OCI-LY1 (cell line): ENCODE measurements around the gene FAM222B.
"Not testable (repeated sequence)": the region's sequence is repeated elsewhere in the genome, so short reads cannot be mapped to it uniquely, and the experiment has no call there.

ENCODE experiments used
- H2AFZ ChIP-seq: fragments of 200-600 bp; sonication (generic), shearing (Covaris generic); 2 replicates; pipeline ENCODE4 v1.6.0; 2014; ENCODE audit warnings: antibody characterized with exemption, mild to moderate bottlenecking, low read length
- H3F3A ChIP-seq: fragments of 200-600 bp; sonication (generic), shearing (Covaris generic); 2 replicates; pipeline ENCODE4 v1.6.0; 2014; ENCODE audit warnings: mild to moderate bottlenecking, antibody characterized with exemption, low read length, moderate library complexity; ENCODE audit not compliant: insufficient read depth
- H3K27ac ChIP-seq: fragments of 200-600 bp; sonication (generic); 2 replicates; pipeline ENCODE4 v1.5.1; 2014; ENCODE audit warnings: low read length, mixed run types, mild to moderate bottlenecking, low read depth; ENCODE audit not compliant: poor library complexity, severe bottlenecking
- H3K27me3 ChIP-seq: fragments of 200-600 bp; sonication (generic); 2 replicates; pipeline ENCODE4 v1.6.0; 2014; ENCODE audit warnings: antibody characterized with exemption, mild to moderate bottlenecking, low read length, moderate library complexity; ENCODE audit not compliant: insufficient read depth
- H3K36me3 ChIP-seq: fragments of 200-600 bp; sonication (generic); 2 replicates; pipeline ENCODE4 v1.6.1; 2014; ENCODE audit warnings: mild to moderate bottlenecking, antibody characterized with exemption, low read length, moderate library complexity, mixed read lengths; ENCODE audit not compliant: insufficient read depth
- H3K4me1 ChIP-seq: fragments of 200-600 bp; sonication (generic); 2 replicates; pipeline ENCODE4 v1.5.1; 2014; ENCODE audit warnings: mild to moderate bottlenecking, low read length, moderate library complexity; ENCODE audit not compliant: insufficient read depth, severe bottlenecking
- H3K4me2 ChIP-seq: fragments of 200-600 bp; sonication (generic), shearing (Covaris generic); 2 replicates; pipeline ENCODE4 v1.6.1; 2014; ENCODE audit warnings: low read length
- H3K4me3 ChIP-seq: fragments of 200-600 bp; sonication (generic); 2 replicates; pipeline ENCODE4 v1.5.1; 2014; ENCODE audit warnings: low read length, low read depth, mild to moderate bottlenecking, mixed read lengths; ENCODE audit not compliant: poor library complexity, severe bottlenecking
- H3K79me2 ChIP-seq: fragments of 200-600 bp; shearing (Covaris generic); 2 replicates; pipeline ENCODE4 v1.6.1; 2016; ENCODE audit warnings: mixed run types, low read length, mixed read lengths; ENCODE audit not compliant: insufficient read depth
- H3K9ac ChIP-seq: fragments of 200-600 bp; sonication (generic), shearing (Covaris generic); 2 replicates; pipeline ENCODE4 v1.6.1; 2014; ENCODE audit warnings: mild to moderate bottlenecking, low read length, mixed read lengths
- H3K9me2 ChIP-seq: fragments of 200-600 bp; sonication (generic), shearing (Covaris generic); 2 replicates; pipeline ENCODE4 v1.6.1; 2014; ENCODE audit warnings: low read depth, mild to moderate bottlenecking, low read length, mixed read lengths
- H3K9me3 ChIP-seq: fragments of 200-600 bp; shearing (Covaris generic); 2 replicates; pipeline ENCODE4 v1.6.1; 2014; ENCODE audit warnings: low read length, mixed read lengths
- H4K20me1 ChIP-seq: fragments of 200-600 bp; sonication (generic), shearing (Covaris generic); 2 replicates; pipeline ENCODE4 v1.6.0; 2016; ENCODE audit warnings: mild to moderate bottlenecking, low read length; ENCODE audit not compliant: insufficient read depth
- EZH2 ChIP-seq: fragments of 200-600 bp; sonication (generic), shearing (Covaris generic); IDR thresholded peaks from 2 replicates; pipeline ENCODE4 v1.8.0; 2017; ENCODE audit warnings: borderline replicate concordance, mixed run types, mild to moderate bottlenecking, antibody characterized with exemption, low read length, moderate library complexity, mixed read lengths
- TF ChIP-seq, protein P1 (sequence below): fragments of 200-600 bp; sonication (generic), shearing (Covaris generic); IDR thresholded peaks from 2 replicates; pipeline ENCODE4 v1.5.1; 2017; ENCODE audit warnings: mild to moderate bottlenecking, antibody characterized with exemption, low read length, moderate library complexity, mixed read lengths

Gene FAM222B

DNA sequence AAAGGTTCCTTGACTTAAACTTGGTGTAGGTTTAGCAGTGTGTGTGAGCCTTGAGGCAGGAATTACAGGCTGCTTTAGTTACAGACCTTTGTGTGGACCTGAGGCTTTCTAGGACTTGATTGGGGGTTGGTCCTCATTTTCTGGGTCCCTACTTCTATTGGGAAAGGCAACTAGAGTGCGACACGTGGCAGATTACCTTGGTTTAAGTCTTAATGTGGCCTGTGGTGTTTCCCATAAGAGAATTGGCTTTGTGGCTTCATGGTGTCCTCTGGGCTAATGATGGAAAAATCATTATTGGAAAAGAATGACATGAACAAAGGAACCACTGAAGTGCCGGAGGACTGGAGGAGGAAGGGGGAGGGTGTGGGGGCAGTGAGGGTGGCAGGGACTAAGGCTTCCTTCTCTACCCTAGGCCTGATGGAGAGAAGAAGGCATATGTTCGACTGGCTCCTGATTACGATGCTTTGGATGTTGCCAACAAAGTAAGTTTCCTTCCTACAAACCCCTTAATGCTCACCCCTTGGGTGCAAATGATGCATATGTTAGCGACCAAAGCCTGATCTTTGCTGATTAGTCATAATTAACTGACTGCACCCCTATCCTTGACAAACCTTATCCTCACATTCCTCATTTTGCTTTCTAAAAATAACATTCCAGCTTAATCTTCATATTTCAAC, 119.3 kb downstream of the FAM222B start:
- Histone ChIP-seq H3K9me2 (no peaks in the 10 kb centered on the region), H4K20me1 (no peaks in the 10 kb centered on the region), H3K27ac (peak overlapping the region; percentile 91), H3K27me3 (no peaks in the 10 kb centered on the region), H3F3A (peaks cover 20% of the 10 kb centered on the region), H3K4me3 (peak overlapping the region; percentile 97), H3K4me2 (peak overlapping the region; percentile 94), H3K9ac (no peak overlapping the region; the same call in 1 of the 2 replicates), H3K79me2 (peaks cover 18% of the 10 kb centered on the region), H2AFZ (no peak overlapping the region), H3K36me3 (peaks cover 56% of the 10 kb centered on the region), H3K4me1 (peaks cover 67% of the 10 kb centered on the region), H3K9me3 (no peaks in the 10 kb centered on the region)
- TF ChIP-seq EZH2 = no peak
- TF ChIP-seq, protein P1, sequence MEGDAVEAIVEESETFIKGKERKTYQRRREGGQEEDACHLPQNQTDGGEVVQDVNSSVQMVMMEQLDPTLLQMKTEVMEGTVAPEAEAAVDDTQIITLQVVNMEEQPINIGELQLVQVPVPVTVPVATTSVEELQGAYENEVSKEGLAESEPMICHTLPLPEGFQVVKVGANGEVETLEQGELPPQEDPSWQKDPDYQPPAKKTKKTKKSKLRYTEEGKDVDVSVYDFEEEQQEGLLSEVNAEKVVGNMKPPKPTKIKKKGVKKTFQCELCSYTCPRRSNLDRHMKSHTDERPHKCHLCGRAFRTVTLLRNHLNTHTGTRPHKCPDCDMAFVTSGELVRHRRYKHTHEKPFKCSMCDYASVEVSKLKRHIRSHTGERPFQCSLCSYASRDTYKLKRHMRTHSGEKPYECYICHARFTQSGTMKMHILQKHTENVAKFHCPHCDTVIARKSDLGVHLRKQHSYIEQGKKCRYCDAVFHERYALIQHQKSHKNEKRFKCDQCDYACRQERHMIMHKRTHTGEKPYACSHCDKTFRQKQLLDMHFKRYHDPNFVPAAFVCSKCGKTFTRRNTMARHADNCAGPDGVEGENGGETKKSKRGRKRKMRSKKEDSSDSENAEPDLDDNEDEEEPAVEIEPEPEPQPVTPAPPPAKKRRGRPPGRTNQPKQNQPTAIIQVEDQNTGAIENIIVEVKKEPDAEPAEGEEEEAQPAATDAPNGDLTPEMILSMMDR = no peak

DNA sequence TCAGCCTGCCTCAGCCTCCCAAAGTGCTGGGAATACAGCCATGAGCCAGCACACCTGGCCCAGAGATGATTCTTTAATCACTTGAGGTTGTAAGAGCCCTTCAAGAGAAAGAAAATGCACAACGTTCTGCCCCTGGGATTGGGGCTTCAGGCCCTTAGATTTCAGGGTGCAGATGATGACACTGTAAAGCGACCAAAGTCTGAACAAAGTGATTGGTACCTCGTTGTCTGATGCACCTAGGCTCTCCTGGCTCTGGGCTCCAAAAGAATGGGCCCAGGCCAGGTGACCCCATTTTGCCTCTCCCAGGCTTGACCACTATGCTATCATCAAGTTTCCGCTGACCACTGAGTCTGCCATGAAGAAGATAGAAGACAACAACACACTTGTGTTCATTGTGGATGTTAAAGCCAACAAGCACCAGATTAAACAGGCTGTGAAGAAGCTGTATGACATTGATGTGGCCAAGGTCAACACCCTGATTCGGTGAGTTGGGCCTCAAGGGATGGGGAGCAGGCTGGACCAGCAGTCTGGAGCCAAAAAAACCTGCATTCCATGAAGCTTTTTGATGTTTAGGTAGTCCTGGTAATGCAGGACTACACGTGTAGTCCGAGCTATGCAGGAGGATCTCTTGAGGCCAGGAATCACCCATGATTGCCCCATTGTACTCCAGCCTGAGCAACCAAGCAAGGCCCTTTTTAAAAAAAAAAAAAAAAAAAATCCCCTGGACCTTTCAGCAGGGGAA, 120.0 kb downstream of the FAM222B start:
- Histone ChIP-seq H3K79me2 (peaks cover 18% of the 10 kb centered on the region), H2AFZ (no peak overlapping the region), H3K9ac (peak overlapping the region; percentile 41; the same call in 1 of the 2 replicates), H3K9me2 (no peaks in the 10 kb centered on the region), H3K27me3 (no peaks in the 10 kb centered on the region), H3K4me3 (peak overlapping the region; percentile 97), H3K4me1 (peaks cover 66% of the 10 kb centered on the region), H3K9me3 (no peaks in the 10 kb centered on the region), H3F3A (peaks cover 20% of the 10 kb centered on the region), H3K4me2 (peak overlapping the region; percentile 94), H3K27ac (peak overlapping the region; percentile 91), H3K36me3 (peaks cover 56% of the 10 kb centered on the region), H4K20me1 (no peaks in the 10 kb centered on the region)
- TF ChIP-seq EZH2 = no peak

DNA sequence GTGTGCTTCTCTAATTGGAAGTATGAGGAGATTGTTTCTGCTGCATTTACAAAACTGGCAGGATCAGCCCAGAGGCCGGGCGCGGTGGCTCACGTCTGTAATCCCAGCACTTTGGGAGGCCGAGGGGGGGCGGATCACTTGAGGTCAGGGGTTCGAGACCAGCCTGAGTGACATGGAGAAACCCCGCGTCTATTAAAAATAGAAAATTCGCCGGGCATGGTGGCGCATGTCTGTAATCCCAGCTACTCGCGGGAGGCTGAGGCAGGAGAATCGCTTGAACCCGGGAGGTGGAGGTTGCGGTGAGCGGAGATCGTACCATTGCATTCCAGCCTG, 121.6 kb downstream of the FAM222B start:
- H3K36me3 ChIP-seq = peaks cover 56% of the 10 kb centered on the region
- H3K9ac ChIP-seq = peak overlapping the region; percentile 98
- peaks cover 20% of the 10 kb centered on the region for H3F3A ChIP-seq
- peak overlapping the region; percentile 97 for H3K4me3 ChIP-seq
- H3K9me2 ChIP-seq, H4K20me1 ChIP-seq, H3K27me3 ChIP-seq, H2AFZ ChIP-seq, H3K9me3 ChIP-seq: not testable (repeated sequence)
- H3K4me1 ChIP-seq = peaks cover 66% of the 10 kb centered on the region
- peak overlapping the region; percentile 94 for H3K4me2 ChIP-seq
- peaks cover 18% of the 10 kb centered on the region for H3K79me2 ChIP-seq
- H3K27ac ChIP-seq = peak overlapping the region; percentile 91

DNA sequence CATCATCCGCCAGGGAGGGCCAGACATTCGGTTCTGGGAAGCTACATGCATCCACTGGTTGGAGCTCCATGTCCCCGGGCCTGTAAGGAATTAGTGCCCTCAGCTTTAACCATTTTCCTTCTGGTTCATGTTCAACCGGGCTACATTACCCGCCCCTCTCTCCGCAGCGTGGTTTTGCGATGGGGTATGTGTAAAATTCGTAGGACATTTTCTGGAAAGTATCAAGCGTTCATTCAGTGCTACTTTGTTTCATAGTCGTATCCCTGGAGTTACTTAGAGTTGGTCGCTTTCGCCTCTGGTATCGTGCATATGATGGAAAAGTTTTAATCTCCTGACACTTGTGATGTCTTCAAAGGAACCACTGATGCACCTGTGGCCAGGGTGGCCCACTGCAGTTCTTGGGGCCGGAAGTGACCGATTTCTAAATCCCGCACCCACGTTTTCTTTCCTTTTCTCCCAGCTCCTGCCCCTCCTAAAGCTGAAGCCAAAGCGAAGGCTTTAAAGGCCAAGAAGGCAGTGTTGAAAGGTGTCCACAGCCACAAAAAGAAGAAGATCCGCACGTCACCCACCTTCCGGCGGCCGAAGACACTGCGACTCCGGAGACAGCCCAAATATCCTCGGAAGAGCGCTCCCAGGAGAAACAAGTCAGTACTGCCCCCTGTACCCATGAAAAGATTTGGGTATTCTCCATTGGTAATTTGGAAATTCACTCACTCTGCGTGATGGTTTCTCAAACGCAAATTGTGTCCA, 122.2 kb downstream of the FAM222B start:
- TF ChIP-seq EZH2 = no peak
- TF ChIP-seq, protein P1 = peak; percentile 26; the same call in 1 of the 2 replicates
- Histone ChIP-seq H2AFZ (no peak overlapping the region), H4K20me1 (no peaks in the 10 kb centered on the region), H3F3A (peaks cover 20% of the 10 kb centered on the region), H3K9me2 (no peaks in the 10 kb centered on the region), H3K9ac (peak overlapping the region; percentile 98), H3K79me2 (peaks cover 18% of the 10 kb centered on the region), H3K9me3 (no peaks in the 10 kb centered on the region), H3K4me2 (peak overlapping the region; percentile 94), H3K4me3 (peak overlapping the region; percentile 97), H3K27ac (peak overlapping the region; percentile 91), H3K36me3 (peaks cover 54% of the 10 kb centered on the region), H3K4me1 (peaks cover 61% of the 10 kb centered on the region), H3K27me3 (no peaks in the 10 kb centered on the region)
